UCSD-AML1 (cell line): ENCODE results near the gene HBA2.
"Not testable (repeated sequence)": the region's sequence is repeated elsewhere in the genome, so short reads cannot be mapped to it uniquely, and the experiment has no call there.

ENCODE experiments used
- DNase-seq: peaks from one replicate; lab custom pipeline; 2025; ENCODE audit not compliant: unreplicated experiment; lab: John Stamatoyannopoulos, UW

HBA2 gene

GRCh38 chr16:154217-155030 is 18.3 kb upstream of the HBA2 start:
- no peak for DNase-seq

- no peak for DNase-seq
Measured at GRCh38 chr16:155031-155398, 17.7 kb upstream of the HBA2 start.

- no peak for DNase-seq
Measured at GRCh38 chr16:159136-159849, 13.4 kb upstream of the HBA2 start.

- not testable (repeated sequence) for DNase-seq
Measured at GRCh38 chr16:160242-160641, 12.4 kb upstream of the HBA2 start.

GRCh38 chr16:160691-161190 is 11.9 kb upstream of the HBA2 start:
- DNase-seq, result no peak

- no peak for DNase-seq
Measured at GRCh38 chr16:162271-162991, 10.2 kb upstream of the HBA2 start.

GRCh38 chr16:163139-163538 is 9.5 kb upstream of the HBA2 start:
- DNase-seq, result not testable (repeated sequence)

- DNase-seq, result not testable (repeated sequence)
Measured at GRCh38 chr16:163696-164095, 9.0 kb upstream of the HBA2 start.

- not testable (repeated sequence) for DNase-seq
Measured at GRCh38 chr16:164134-164823, 8.4 kb upstream of the HBA2 start.

GRCh38 chr16:164827-165538 is 7.7 kb upstream of the HBA2 start:
- DNase-seq, result no peak

- DNase-seq, result no peak
Measured at GRCh38 chr16:165539-166374, 6.9 kb upstream of the HBA2 start, which contains the start of gene HBM. HBM (plus strand) TSS chr16:165978; CDS start chr16:165998, 20 bp downstream.

- DNase-seq, result no peak
Measured at GRCh38 chr16:166375-167121, 6.1 kb upstream of the HBA2 start.

- DNase-seq, result no peak
Measured at GRCh38 chr16:167122-167690, 5.5 kb upstream of the HBA2 start.

- no peak for DNase-seq
Measured at GRCh38 chr16:168424-168823, 4.3 kb upstream of the HBA2 start.

- no peak for DNase-seq
Measured at GRCh38 chr16:169014-169413, 3.7 kb upstream of the HBA2 start.

- DNase-seq, result not testable (repeated sequence)
Measured at GRCh38 chr16:170088-170507, 2.6 kb upstream of the HBA2 start.

- DNase-seq, result no peak
Measured at GRCh38 chr16:170788-171187, 1.9 kb upstream of the HBA2 start.

- DNase-seq, result not testable (repeated sequence)
Measured at GRCh38 chr16:173211-173854, 657 bp downstream of the HBA2 start.
